Activated CD4-positive, CD25-positive, alpha-beta regulatory T cell treated with anti-CD3 and anti-CD28 coated beads, Interleukin-2, amount 50 U/mL, for 16 hours (primary cell): ENCODE measurements around the gene EZR.

ENCODE experiments used
- DNase-seq: peaks from one replicate; pipeline ENCODE4 v3.0.0-alpha.2; 2020; ENCODE audit warnings: low read depth, low spot score

The EZR gene

GRCh38 chr6:158817728-158818580 is 1.2 kb downstream of the EZR start:
- peak; percentile 60 for DNase-seq

- DNase-seq: no peak
These were observed 2.1 kb downstream of the EZR start for GRCh38 chr6:158816803-158817727.

GRCh38 chr6:158816329-158816728 is 2.8 kb downstream of the EZR start:
- DNase-seq: no peak

DNA sequence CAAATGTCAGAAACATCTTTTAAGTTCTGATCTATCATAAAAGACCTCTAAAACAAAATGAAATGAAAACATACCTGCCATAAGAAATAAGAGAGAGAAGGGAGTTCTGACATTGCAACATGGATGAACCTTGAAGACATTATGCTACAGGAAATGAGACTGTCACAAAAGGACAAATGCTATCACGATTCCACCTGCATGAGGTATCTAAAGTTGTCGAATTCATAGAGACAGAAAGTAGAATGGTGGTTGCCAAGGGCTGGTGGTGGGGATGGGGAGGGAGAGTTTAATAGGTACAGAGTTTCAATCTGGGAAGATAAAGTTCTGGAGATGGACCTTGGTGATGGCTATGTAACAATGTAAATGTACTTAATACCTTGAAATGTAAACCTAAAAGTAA is 3.3 kb downstream of the EZR start:
- no peak for DNase-seq

GRCh38 chr6:158815379-158815724 is 3.8 kb downstream of the EZR start:
- DNase-seq: no peak

GRCh38 chr6:158813032-158813431 is 6.1 kb downstream of the EZR start:
- no peak for DNase-seq

DNA sequence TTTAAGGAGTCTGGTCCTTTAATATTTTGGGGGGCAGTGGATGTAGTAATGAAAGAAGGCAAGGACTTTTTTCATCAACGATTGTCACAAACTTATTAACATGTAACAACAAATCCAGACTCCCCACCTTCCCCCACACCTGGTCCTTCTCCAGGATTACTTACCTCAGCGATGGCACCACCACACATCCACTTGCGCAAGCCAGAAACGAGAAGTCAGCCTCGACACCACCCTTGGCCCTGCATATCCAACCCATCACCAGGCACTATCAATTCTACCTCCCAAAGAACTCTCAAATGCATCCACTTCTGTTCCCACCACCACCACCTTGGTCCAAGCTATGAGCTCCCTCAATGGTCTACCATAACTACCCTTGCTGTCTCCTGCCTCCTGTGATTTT is 6.6 kb downstream of the EZR start:
- no peak for DNase-seq

DNA sequence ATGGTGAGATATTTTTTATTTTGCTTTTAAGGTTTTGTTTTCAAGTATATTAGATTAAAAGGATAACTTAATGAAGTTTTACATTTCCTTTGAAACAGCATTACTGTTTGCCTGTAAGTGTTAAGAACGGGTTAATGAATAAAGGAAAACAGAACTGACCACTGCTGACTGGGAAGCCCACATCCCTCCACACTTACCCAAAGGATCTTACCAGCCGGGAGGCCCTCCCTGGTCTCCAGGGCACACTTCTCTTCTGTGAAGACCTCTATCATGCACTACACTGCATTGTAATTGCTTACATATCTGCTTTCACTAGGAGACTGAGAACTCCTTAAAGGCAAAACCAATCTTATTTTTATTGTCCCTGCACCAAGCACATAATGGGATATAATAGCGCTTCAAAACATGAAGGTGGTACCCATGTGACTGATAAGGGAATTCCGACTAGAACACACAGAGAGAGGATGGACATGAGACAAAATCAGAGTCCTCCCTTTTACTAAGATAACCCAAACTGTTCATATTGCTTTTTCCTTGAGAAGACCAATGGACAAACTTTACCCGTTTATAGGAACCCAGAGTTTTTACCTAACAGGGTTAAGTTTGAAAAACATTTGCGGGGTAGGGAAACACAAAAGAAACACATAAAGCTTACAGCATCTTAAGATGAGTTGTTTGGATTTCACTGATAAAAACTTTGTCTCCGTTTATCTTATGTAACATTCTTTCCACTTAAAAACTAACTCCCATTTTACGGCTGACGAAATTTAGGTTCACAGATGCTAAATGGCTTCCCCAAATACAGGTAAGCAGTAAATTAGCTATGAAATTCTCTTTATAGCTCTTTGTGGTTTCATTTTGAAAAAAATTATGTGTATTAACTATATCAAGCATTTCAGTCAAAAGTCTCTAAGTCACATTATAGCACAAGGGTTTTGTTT is 8.7 kb downstream of the EZR start:
- no peak for DNase-seq

DNA sequence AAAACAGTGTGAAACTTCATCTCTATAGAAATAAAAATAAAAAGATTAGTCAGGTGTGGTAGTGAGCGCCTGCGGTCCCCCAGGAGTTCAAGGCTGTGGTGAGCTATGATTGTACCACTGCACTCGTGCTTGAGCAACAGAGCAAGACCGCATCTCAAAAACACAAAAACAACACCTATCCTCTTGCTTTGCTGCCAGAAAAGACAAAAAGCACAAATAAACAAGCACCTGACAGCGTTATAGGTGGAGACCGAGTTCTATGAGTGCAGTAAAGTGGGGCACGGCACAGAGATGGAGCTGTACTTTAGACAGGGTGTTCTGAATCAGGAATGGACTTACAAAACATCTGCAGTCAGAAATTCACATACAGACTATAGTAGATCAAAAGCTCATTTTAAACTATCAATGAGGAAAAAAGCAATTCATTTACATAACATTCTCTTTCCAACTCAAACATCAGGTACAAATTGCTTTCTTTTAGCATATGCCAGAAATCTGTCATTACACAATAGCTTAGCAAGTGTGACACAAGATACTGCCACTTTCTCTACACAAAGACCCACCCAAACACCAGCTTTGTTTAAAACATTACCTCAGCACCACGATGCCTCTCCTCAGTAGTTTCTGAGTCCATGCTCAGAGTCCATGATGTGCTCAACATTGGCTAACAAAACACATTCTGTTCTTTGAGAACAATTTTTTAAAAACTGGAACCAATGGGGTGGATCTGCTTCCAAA is 10.1 kb downstream of the EZR start:
- no peak for DNase-seq

DNA sequence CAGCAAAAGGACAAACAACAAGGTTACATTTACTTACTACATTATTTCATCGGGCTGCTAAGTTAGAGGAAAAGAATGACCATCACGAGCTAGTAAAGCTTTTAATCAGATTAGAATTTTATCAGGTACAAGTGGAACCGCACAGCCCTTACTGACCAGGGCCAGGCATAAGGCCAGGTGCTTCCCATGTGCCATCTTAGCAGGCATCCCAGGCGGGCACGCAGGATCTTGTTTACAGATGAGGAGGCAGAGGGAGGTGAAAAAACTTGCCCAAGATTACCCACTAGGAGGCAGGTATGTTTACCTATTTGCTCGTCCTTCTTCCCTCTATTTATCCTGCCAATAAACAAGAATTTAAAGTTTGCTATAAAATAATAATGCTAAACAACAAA is 10.7 kb downstream of the EZR start:
- no peak for DNase-seq

DNA sequence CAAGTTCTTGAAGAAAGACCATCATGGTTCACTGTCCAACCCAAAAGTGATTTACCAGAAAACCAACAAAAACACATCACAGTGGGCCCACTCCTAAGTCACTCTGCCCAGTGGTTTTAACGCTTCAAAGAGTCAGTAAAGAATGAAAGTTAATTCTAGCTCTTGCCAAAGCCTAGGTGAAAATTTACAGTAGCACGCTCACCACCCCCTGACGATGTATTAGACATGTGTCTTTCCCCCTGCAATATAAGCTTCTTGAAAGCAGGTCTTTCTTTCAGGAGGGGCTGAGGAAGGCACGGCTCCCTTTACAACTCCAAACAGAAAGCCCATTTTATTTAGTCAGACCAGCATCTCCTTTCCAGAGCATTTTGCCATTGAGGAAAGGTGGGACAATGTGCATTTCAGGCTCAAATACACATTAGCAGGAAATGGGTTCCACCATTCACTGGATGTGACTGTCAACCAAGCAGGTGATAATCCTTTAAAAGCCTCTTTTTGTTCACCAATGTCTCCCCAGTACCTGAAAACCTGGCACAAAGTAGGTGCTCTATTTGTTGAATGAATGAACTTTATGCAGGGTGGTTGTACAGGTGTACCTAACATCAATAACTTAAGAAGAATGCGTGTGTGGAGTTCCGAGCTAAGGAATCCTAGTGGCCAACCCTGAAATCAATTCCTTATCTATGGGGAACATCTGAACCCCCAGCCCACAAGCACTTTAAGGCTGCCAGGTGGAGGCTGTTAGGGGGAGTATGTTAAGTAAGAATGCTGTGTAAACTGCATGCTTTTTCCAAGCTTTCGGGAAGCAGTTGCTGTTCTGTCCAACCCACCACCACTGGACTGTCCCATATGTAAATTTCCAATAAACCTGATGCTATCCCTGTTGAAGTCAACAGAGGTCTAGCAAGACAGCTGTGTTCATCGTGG is 11.4 kb downstream of the EZR start:
- DNase-seq: no peak

- no peak for DNase-seq
These were observed 13.3 kb downstream of the EZR start for GRCh38 chr6:158805698-158806377.

DNA sequence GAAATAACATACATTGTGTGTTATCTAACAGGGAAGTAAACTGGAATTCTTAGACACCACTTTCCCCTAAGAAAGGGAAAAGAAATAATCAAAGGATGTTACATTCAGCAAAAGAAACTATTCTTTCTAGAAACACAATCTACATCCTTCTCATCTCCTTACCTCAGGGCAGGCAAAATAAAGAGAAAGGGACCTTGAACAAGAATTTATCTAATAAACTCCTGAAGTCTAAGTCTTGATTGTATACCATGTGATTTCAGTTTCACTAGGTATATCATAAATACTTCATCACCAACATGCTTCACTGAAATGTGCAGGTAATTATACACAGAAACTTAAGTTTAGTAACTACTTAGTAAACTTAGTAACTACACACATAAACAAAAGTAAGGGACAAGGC is 15.0 kb downstream of the EZR start:
- DNase-seq: no peak

- no peak for DNase-seq
These were observed 15.4 kb downstream of the EZR start for GRCh38 chr6:158803733-158804143.

GRCh38 chr6:158801655-158802294 is 17.4 kb downstream of the EZR start:
- DNase-seq: no peak

DNA sequence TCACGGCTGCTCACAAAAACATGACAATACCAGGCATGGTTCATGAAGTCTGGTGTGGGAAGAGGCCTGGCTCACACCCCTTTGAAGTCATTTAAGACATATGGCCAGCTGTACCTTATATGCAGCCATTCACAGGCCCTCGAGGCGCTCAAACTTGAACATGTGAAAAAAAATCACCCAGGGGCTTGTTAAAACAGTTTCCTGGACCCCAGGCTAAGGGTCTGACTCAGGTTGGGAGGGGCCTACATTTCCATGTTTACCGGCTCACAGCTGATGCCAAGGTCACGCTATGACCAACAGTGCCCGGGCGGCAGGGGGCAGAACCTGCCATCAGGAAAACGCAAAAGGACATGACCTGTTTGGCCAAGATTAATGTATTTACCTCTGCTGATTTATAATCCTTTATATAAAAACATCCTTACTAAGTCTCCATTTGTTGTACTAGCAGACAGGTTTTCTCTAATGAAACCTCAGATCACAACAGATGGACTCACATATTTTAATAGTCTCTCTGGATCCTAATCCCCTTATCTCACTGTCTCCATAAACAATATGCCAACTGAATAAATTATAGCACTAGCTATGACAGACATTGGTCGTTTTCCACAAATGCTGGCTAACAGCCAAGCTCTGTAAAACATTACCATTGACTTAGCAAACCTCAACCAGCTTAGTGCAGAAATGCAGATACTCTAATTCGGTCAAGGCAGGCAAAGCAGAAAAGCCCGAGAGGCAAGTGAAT is 19.9 kb downstream of the EZR start:
- no peak for DNase-seq

GRCh38 chr6:158798311-158798710 is 20.9 kb downstream of the EZR start:
- DNase-seq: no peak
